ENCODE data around the gene LDB1.

Gene LDB1

GRCh38 chr10:102120142-102120990 lies at the start of gene LDB1:
LDB1 (minus strand) TSS chr10:102120368; CDS start chr10:102120110, 258 bp downstream.
- DNase-seq, result peak; percentile 80

GRCh38 chr10:102167861-102168260 lies 47.7 kb upstream of the LDB1 start:
- no peak for DNase-seq

GRCh38 chr10:102163342-102163989 lies 43.3 kb upstream of the LDB1 start:
- no peak for DNase-seq

- DNase-seq, result no peak
Measured at GRCh38 chr10:102159831-102160230, 39.7 kb upstream of the LDB1 start.

GRCh38 chr10:102159051-102159597 lies 39.0 kb upstream of the LDB1 start:
- DNase-seq, result no peak

GRCh38 chr10:102157224-102157623 lies 37.1 kb upstream of the LDB1 start:
- DNase-seq, result no peak

- DNase-seq, result no peak
Measured at GRCh38 chr10:102154466-102155116, 34.4 kb upstream of the LDB1 start.

GRCh38 chr10:102153093-102153620 lies 33.0 kb upstream of the LDB1 start:
- no peak for DNase-seq

- DNase-seq, result peak; percentile 53
Measured at GRCh38 chr10:102152545-102152890, 32.4 kb upstream of the LDB1 start.

- DNase-seq, result peak; percentile 100
Measured at GRCh38 chr10:102151774-102152544, 31.8 kb upstream of the LDB1 start, which contains the start of gene NOLC1. NOLC1 (plus strand) TSS chr10:102152389; CDS start chr10:102152411, 22 bp downstream.

GRCh38 chr10:102150970-102151773 lies 31.0 kb upstream of the LDB1 start:
- no peak for DNase-seq

GRCh38 chr10:102148275-102148674 lies 28.1 kb upstream of the LDB1 start:
- DNase-seq, result no peak

GRCh38 chr10:102147561-102147960 lies 27.4 kb upstream of the LDB1 start:
- DNase-seq, result no peak

- DNase-seq, result no peak
Measured at GRCh38 chr10:102146971-102147428, 26.8 kb upstream of the LDB1 start.

GRCh38 chr10:102141583-102142107 lies 21.5 kb upstream of the LDB1 start:
- DNase-seq, result no peak

GRCh38 chr10:102140913-102141540 lies 20.9 kb upstream of the LDB1 start:
- DNase-seq, result no peak

- no peak for DNase-seq
Measured at GRCh38 chr10:102140218-102140617, 20.1 kb upstream of the LDB1 start.

- no peak for DNase-seq
Measured at GRCh38 chr10:102139281-102140110, 19.3 kb upstream of the LDB1 start.

- DNase-seq, result no peak
Measured at GRCh38 chr10:102135956-102136526, 15.9 kb upstream of the LDB1 start.

Data from activated CD4-positive, alpha-beta T cell treated with anti-CD3 and anti-CD28 coated beads, Interleukin-10, Interleukin-2, amounts not matched to agents 100 ng/mL and 50 ng/mL, durations not matched to agents 16 hours and 8 hours (primary cell).